Stimulated activated CD4-positive, alpha-beta T cell treated with anti-CD3 and anti-CD28 coated beads, Interleukin-4, amount 100 ng/mL, for 48 hours (primary cell): ENCODE measurements around the gene NRDC.
"Not testable (repeated sequence)": the region's sequence is repeated elsewhere in the genome, so short reads cannot be mapped to it uniquely, and the experiment has no call there.

Source experiments
- DNase-seq, 2 donors: peaks; one replicate each; pipeline ENCODE4 v3.0.0-alpha.2; 2020; ENCODE audit warnings: low read depth in 2 of 2

NRDC gene

GRCh38 chr1:51878616-51879336 is at the start of gene NRDC:
Gene NRDC (minus strand): TSS chr1:51878727. CDS start chr1:51878615, 112 bp downstream.
- DNase-seq, result peak; percentile 98 to 100

DNA sequence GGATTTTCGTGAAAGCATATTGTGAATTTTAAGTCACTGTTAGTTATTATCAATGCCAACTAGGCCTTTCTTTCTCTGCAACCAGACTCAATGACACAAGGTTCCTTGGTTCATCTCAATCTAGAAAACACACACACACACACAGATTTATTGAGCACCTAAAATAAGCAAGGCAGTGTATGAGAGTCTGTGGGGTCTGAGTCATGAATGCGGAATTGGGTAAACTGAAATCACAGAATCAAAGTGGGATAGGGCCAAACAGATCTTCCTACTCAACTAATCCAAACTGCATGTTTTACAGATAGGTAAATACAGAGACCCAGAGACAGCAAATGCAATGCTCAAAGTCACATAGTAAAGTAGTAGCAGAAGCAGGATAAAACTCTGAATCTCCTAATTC is 48.5 kb upstream of the NRDC start:
- DNase-seq, result no peak

GRCh38 chr1:51926171-51926812 is 47.8 kb upstream of the NRDC start:
- no peak for DNase-seq

DNA sequence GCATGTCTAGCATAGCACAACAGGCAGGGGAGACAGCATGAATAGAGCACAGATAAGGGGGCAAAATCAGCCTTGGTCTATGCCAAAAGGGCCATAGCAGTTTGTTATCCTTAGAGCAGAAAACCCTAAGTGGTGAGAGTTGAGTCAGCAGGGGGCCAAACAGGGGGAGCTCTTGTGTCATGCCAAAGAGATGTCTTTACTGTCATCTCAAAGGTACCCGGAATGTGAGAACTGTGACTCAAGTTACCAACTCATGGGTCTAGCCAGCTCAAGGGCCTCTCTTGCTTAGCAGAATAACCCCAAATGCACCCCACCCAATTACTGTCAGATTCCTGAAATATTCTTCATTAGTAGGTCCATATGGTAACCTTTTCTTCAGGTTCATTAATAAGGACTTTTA is 45.9 kb upstream of the NRDC start:
- peak; percentile 22 for DNase-seq

GRCh38 chr1:51922040-51922439 is 43.5 kb upstream of the NRDC start:
- DNase-seq, result no peak

DNA sequence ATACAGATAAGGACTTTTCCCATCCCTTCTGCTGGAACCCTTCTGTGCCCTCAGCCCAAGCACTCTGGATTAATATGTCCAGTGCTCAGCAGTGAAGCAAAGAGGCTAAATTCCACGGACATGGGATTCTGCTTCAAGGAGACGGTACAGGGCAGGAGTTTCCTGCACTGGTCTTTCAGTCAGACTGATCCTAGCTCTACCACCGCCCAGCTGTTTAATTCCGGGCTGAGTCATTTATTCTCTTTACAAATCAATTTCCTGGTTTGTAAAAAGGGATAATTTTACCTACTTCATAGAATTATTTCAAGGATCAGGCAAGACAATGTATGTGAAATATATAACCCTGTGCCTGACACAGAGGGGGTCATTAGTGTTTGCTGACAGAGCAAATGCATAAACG is 41.6 kb upstream of the NRDC start:
- DNase-seq, result no peak

DNA sequence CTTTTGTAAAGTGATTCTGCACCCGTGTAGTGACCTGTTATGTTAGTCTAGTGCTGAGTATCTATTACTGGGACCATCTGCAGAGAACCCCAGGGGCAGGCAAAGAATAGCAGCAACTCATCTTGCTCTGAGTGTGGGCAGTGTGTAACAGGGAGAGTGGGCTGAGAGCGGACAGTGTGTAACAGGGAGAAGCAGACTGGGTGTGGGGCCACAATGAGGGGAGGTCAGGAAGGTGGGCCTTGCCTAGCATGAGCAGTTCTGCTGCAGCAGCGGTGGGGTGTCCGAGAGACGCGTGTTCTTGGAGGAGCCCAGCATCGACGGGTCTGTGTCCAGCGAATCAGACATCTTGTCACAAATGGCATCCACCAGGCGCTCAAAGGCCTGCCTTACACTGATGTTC is 41.2 kb upstream of the NRDC start:
- no peak for DNase-seq

- no peak for DNase-seq
These were observed 38.3 kb upstream of the NRDC start for GRCh38 chr1:51916587-51917405.

- DNase-seq, result no peak
These were observed 37.4 kb upstream of the NRDC start for GRCh38 chr1:51915951-51916350.

DNA sequence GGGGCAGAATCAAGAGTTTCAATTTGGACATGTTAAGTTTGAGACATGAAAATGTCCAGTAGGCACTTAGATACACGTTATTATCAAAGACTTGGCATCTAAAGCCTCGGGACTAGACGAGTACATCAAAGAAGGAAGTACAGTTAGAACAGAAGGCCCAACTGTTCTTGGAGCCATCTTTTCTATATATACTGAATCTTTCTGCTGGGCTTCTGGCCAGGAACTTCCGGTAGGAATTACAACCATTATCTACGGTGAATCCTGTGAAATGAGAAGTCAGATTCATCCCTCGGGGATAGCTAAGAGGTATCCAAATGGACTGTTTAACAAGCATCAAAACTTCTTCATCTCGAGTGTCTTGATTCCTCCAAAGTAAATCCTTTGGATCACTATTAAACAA is 34.4 kb upstream of the NRDC start:
- DNase-seq, result no peak

- DNase-seq, result no peak
These were observed 31.9 kb upstream of the NRDC start for GRCh38 chr1:51910221-51911000.

- DNase-seq, result no peak
These were observed 30.0 kb upstream of the NRDC start for GRCh38 chr1:51908499-51908898.

GRCh38 chr1:51907079-51907702 is 28.7 kb upstream of the NRDC start:
- DNase-seq, result no peak

DNA sequence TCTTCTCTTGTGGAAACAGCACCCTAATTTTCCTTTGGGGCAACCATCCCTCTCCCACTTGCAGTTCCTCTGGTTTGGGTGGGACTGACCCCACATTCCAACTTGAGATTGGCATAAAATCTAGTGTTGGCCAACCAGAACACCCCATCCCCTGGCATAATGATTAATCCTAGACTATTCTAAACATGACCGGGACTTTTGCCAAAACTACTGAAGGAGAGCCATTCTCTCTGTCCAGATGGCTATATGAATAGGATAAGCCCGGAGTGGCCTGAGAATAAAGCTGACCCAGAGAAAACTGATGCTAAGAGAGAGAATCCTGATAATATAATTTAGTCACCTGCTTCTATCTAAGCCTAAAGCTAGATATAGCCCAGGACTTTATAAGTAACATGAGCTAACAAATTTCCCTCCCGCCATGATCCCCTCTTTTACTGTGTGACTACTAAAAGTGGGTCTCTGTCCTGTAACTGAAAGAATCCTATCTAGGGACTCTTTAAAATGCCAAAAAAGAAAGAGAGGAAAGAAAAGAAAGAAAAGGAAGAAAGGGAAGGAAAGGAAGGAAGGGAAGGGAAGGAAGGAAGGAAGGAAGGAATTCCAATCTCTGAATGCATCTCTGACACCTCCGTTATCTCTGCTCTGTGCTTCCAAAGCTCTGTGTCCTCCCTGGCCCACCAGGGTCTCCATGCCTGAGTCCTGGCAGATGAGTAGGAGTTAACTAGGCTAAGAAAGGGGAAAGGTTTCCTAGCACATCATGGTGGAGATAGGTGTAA is 28.0 kb upstream of the NRDC start:
- no peak for DNase-seq

DNA sequence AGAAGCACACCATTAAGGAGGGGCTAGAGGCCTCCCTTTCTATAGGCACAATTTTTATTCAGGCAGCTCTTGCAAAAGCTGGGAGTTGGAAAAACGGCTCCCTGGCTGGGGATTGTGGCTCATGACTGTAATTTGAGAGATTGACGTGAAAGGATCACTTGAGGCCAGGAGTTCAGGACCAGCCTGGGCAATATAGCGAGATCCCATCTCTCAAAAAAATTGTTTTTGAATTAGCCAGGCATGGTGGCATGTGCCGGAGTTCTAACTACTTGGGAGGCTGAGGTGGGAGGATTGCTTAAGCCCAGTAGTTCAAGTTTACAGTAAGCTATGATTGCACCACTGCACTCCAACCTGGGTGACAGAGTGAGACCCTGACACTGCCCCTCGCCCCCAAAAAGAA is 23.9 kb upstream of the NRDC start:
- DNase-seq, result no peak

- no peak for DNase-seq
These were observed 22.6 kb upstream of the NRDC start for GRCh38 chr1:51901151-51901550.

GRCh38 chr1:51899022-51899421 is 20.5 kb upstream of the NRDC start:
- DNase-seq, result no peak

DNA sequence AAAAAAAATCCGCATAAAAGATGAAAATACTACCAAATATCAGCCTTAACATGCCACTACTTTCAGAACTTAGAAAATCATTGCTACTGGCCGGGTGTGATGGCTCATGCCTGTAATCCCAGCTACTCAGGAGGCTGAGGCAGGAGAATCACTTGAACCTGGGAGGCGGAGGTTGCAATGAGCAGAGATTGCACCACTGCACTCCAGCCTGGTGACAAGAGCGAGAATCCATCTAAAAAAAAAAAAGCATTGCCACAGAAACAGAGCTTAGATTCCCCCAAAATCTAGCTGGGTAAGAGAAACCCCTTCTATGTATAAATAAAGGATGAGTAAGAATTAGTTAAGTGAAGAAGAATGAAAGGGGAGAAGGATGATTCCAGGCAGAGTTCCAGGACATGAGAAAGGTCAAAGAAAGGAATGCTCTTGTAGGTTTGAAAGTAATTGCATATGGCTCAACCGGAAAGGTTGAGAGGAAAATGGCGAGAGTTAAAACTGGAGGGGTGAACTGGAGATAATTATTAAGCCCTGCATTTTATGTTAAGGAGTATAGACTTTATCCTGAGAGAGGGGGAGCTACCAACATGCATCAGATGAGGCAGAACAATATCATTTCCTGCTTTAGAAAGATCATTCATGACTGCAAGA is 19.7 kb upstream of the NRDC start:
- no peak for DNase-seq

DNA sequence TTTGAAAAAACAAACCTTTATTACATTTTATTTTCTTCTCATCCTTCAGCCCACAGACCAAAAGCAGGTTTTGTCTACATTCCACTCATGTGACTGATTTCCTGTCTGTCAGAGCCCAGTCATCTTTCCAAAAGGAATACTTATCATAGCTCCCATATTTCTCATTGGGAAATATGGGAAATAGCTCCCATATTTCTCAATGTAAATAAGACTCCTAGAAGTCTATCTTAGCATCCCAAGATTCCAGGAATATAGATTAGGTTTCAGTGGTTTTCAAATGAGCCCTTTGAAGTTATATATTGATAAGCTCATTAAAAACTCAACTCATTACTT is 19.1 kb upstream of the NRDC start:
- no peak for DNase-seq

DNA sequence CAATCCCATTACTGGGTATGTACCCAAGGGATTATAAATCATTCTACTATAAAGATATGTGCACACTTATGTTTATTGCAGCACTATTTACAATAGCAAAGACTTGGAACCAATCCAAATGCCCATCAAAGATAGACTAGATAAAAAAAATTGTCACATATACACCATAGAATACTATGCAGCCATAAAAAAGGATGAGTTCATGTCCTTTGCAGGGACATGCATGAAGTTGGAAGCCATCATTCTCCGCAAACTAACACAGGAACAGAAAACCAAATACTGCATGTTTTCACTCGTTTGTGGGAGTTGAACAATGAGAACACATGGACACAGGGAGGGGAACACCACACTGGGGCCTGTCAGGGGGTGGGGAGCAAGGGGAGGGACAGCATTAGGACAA is 16.2 kb upstream of the NRDC start:
- not testable (repeated sequence) for DNase-seq

- DNase-seq, result no peak
These were observed 265 bp downstream of the NRDC start for GRCh38 chr1:51878308-51878615.
